Neural cell (in vitro differentiated cells): Measurements from ENCODE around the gene DNAI1. TPM values are rescaled to one million over a fixed set of nuclear protein-coding genes. Genes with fewer than 3 reads are reported as not detected.

Experiments used
- H2AFZ ChIP-seq: fragments of 200-600, 300-800 bp; sonication (generic), shearing (Covaris generic); 2 replicates; pipeline ENCODE4 v1.6.0; 2014; ENCODE audit warnings: low read depth, mild to moderate bottlenecking, antibody characterized with exemption, low read length, moderate library complexity
- H3F3A ChIP-seq: fragments of 200-600 bp; shearing (Covaris generic); 2 replicates; pipeline ENCODE4 v1.6.1; 2016; ENCODE audit warnings: mild to moderate bottlenecking, moderate library complexity, mixed read lengths, antibody characterized with exemption, low read length; ENCODE audit not compliant: insufficient read depth, poor library complexity, severe bottlenecking
- H3K27ac ChIP-seq: fragments of 200-600, 300-800 bp; sonication (generic), shearing (Covaris generic); 2 replicates; pipeline ENCODE4 v1.5.1; 2014; ENCODE audit warnings: mild to moderate bottlenecking, low read length, moderate library complexity
- H3K27me3 ChIP-seq: fragments of 300-800, 200-600 bp; sonication (generic), shearing (Covaris generic); 2 replicates; pipeline ENCODE4 v1.6.0; 2014; ENCODE audit warnings: mild to moderate bottlenecking, low read depth, low read length, moderate library complexity; ENCODE audit not compliant: insufficient read depth
- H3K36me3 ChIP-seq: fragments of 300-800, 200-600 bp; sonication (generic), shearing (Covaris generic); 2 replicates; pipeline ENCODE4 v1.5.1; 2014; ENCODE audit warnings: mild to moderate bottlenecking, antibody characterized with exemption, low read length, moderate library complexity; ENCODE audit not compliant: insufficient read depth
- H3K4me2 ChIP-seq: fragments of 300-800, 200-600 bp; sonication (generic), shearing (Covaris generic); 2 replicates; pipeline ENCODE4 v1.6.0; 2014; ENCODE audit warnings: mild to moderate bottlenecking, low read length
- H3K4me3 ChIP-seq: fragments of 300-800, 200-600 bp; sonication (generic), shearing (Covaris generic); 2 replicates; pipeline ENCODE4 v1.5.1; 2014; ENCODE audit warnings: mild to moderate bottlenecking, low read length, moderate library complexity
- H3K79me2 ChIP-seq: fragments of 200-600 bp; shearing (Covaris generic); replicated peaks from 2 replicates; pipeline ENCODE4 v1.6.0; 2014; ENCODE audit warnings: mild to moderate bottlenecking, low read length, moderate library complexity; ENCODE audit not compliant: insufficient read depth
- H3K9ac ChIP-seq: fragments of 300-800, 200-600 bp; sonication (generic), shearing (Covaris generic); 2 replicates; pipeline ENCODE4 v1.6.1; 2016; ENCODE audit warnings: mild to moderate bottlenecking, low read length, mixed read lengths
- H3K9me2 ChIP-seq: fragments of 200-600 bp; shearing (Covaris generic); 2 replicates; pipeline ENCODE4 v1.6.1; 2016; ENCODE audit warnings: mild to moderate bottlenecking, low read length, mixed read lengths; ENCODE audit not compliant: insufficient read depth
- H3K9me3 ChIP-seq: fragments of 200-600, 300-800 bp; sonication (generic), shearing (Covaris generic); 2 replicates; pipeline ENCODE4 v1.6.1; 2016; ENCODE audit warnings: mild to moderate bottlenecking, mixed run types, low read length, moderate library complexity, mixed read lengths
- H4K20me1 ChIP-seq: fragments of 200-600 bp; shearing (Covaris generic); 2 replicates; pipeline ENCODE4 v1.6.1; 2016; ENCODE audit warnings: mild to moderate bottlenecking, mixed run types; ENCODE audit not compliant: insufficient read depth
- CTCF ChIP-seq: fragments of 450-650 bp; IDR thresholded peaks from 2 replicates; pipeline ENCODE4 v1.5.1; 2014; ENCODE audit warnings: antibody characterized with exemption, mild to moderate bottlenecking, moderate library complexity; ENCODE audit not compliant: poor library complexity, severe bottlenecking
- EP300 ChIP-seq: fragments of 450-650 bp; conservative IDR thresholded peaks from 2 replicates; pipeline ENCODE4 v1.6.1; 2014; ENCODE audit warnings: antibody characterized with exemption, mild to moderate bottlenecking, moderate library complexity; ENCODE audit not compliant: poor library complexity, severe bottlenecking
- EZH2 ChIP-seq: fragments of 200-600, 300-800 bp; shearing (Covaris generic), sonication (generic); IDR thresholded peaks from 2 replicates; pipeline ENCODE4 v1.6.1; 2014; ENCODE audit warnings: antibody characterized with exemption, low read length, borderline replicate concordance, mild to moderate bottlenecking; ENCODE audit not compliant: insufficient read depth, poor library complexity, severe bottlenecking
- MXI1 ChIP-seq: fragments of 450-650 bp; conservative IDR thresholded peaks from 2 replicates; pipeline ENCODE4 v1.6.1; 2014; ENCODE audit warnings: antibody characterized with exemption, mild to moderate bottlenecking; ENCODE audit not compliant: poor library complexity, severe bottlenecking
- POLR2AphosphoS5 ChIP-seq: IDR thresholded peaks from 2 replicates; pipeline ENCODE4 v1.6.1; 2012
- RAD21 ChIP-seq: fragments of 450-650 bp; conservative IDR thresholded peaks from 2 replicates; pipeline ENCODE4 v1.6.1; 2014; ENCODE audit warnings: antibody characterized with exemption, mild to moderate bottlenecking, moderate library complexity
- REST ChIP-seq: IDR thresholded peaks from 2 replicates; pipeline ENCODE4 v1.6.1; 2012; ENCODE audit warnings: borderline replicate concordance
- SMC3 ChIP-seq: fragments of 450-650 bp; conservative IDR thresholded peaks from 2 replicates; pipeline ENCODE4 v1.6.1; 2014; ENCODE audit warnings: antibody characterized with exemption, mild to moderate bottlenecking, moderate library complexity; ENCODE audit not compliant: poor library complexity
- TAF1 ChIP-seq: IDR thresholded peaks from 2 replicates; pipeline ENCODE4 v1.6.1; 2012; ENCODE audit warnings: low read depth
- polyA plus RNA-seq: library from polyadenylated mRNA; depleted of rRNA; stranded (reverse); fragments of >200 nt; gene quantifications from 2 replicates; pipeline ENCODE4 v1.2.3, GENCODE V29; 2014

The DNAI1 gene
- polyA plus RNA-seq, 1 donor from 2014 or later = 0.99 TPM

- H3K9me3 ChIP-seq = no peaks in the 10 kb centered on the region
- H3K27ac ChIP-seq = no peak overlapping the region
- no peaks in the 10 kb centered on the region for H3K79me2 ChIP-seq
- no peaks in the 10 kb centered on the region for H4K20me1 ChIP-seq
- no peak overlapping the region for H3K4me2 ChIP-seq
- TF ChIP-seq SMC3 = no peak
- no peak for TF ChIP-seq RAD21
- TF ChIP-seq CTCF = no peak
- no peak for TF ChIP-seq REST
- H3F3A ChIP-seq = peaks cover 6% of the 10 kb centered on the region
- H3K9ac ChIP-seq = no peak overlapping the region
- no peaks in the 10 kb centered on the region for H3K27me3 ChIP-seq
- H3K9me2 ChIP-seq = no peaks in the 10 kb centered on the region
- H2AFZ ChIP-seq = no peak overlapping the region
- H3K36me3 ChIP-seq = no peaks in the 10 kb centered on the region
- no peak overlapping the region for H3K4me3 ChIP-seq
These were observed 43.4 kb downstream of the DNAI1 start for GRCh38 chr9:34501889-34502425.

GRCh38 chr9:34502471-34502870 lies 43.9 kb downstream of the DNAI1 start:
- TF ChIP-seq EP300 (no peak), RAD21 (no peak), MXI1 (no peak), SMC3 (no peak), TAF1 (no peak), POLR2AphosphoS5 (no peak), EZH2 (no peak), REST (no peak), CTCF (no peak)
- peaks cover 6% of the 10 kb centered on the region for H3F3A ChIP-seq
- no peaks in the 10 kb centered on the region for H3K79me2 ChIP-seq
- H3K4me2 ChIP-seq = no peak overlapping the region
- no peaks in the 10 kb centered on the region for H3K36me3 ChIP-seq
- no peak overlapping the region for H3K9ac ChIP-seq
- no peaks in the 10 kb centered on the region for H3K9me2 ChIP-seq
- H3K4me3 ChIP-seq = no peak overlapping the region
- H3K27me3 ChIP-seq = no peaks in the 10 kb centered on the region
- no peak overlapping the region for H2AFZ ChIP-seq
- no peaks in the 10 kb centered on the region for H3K9me3 ChIP-seq
- H4K20me1 ChIP-seq = no peaks in the 10 kb centered on the region
- peak overlapping the region; percentile 21 for H3K27ac ChIP-seq
